Fibroblast of skin of right quadriceps (primary cell): ENCODE results near the gene TMC1.

Experiments used
- DNase-seq: peaks from one replicate; pipeline ENCODE4 v3.0.0-alpha.2; 2013

Gene TMC1

GRCh38 chr9:72685911-72686310 lies 164.5 kb downstream of the TMC1 start:
- no peak for DNase-seq

GRCh38 chr9:72687331-72687730 lies 165.9 kb downstream of the TMC1 start:
- no peak for DNase-seq

GRCh38 chr9:72691671-72692070 lies 170.3 kb downstream of the TMC1 start:
- no peak for DNase-seq

GRCh38 chr9:72695365-72695764 lies 174.0 kb downstream of the TMC1 start:
- no peak for DNase-seq

GRCh38 chr9:72696511-72696910 lies 175.1 kb downstream of the TMC1 start:
- no peak for DNase-seq

- no peak for DNase-seq
Observed at GRCh38 chr9:72701510-72701909, 180.1 kb downstream of the TMC1 start.

- peak; percentile 3 for DNase-seq
Observed at GRCh38 chr9:72703574-72703973, 182.2 kb downstream of the TMC1 start.

- DNase-seq = no peak
Observed at GRCh38 chr9:72704688-72705375, 183.4 kb downstream of the TMC1 start.

- DNase-seq = no peak
Observed at GRCh38 chr9:72718503-72718902, 197.1 kb downstream of the TMC1 start.

- DNase-seq = no peak
Observed at GRCh38 chr9:72721067-72721466, 199.7 kb downstream of the TMC1 start.

GRCh38 chr9:72726947-72727346 lies 205.5 kb downstream of the TMC1 start:
- no peak for DNase-seq

GRCh38 chr9:72728031-72728770 lies 206.8 kb downstream of the TMC1 start:
- no peak for DNase-seq

GRCh38 chr9:72733895-72734294 lies 212.5 kb downstream of the TMC1 start:
- DNase-seq = no peak

- DNase-seq = no peak
Observed at GRCh38 chr9:72734631-72735030, 213.2 kb downstream of the TMC1 start.

GRCh38 chr9:72743836-72744235 lies 222.4 kb downstream of the TMC1 start:
- no peak for DNase-seq

GRCh38 chr9:72749276-72749675 lies 227.9 kb downstream of the TMC1 start:
- no peak for DNase-seq

GRCh38 chr9:72751541-72751940 lies 230.1 kb downstream of the TMC1 start:
- DNase-seq = no peak

GRCh38 chr9:72753266-72753893 lies 232.0 kb downstream of the TMC1 start:
- DNase-seq = peak; percentile 17

GRCh38 chr9:72755836-72756235 lies 234.4 kb downstream of the TMC1 start:
- DNase-seq = no peak

GRCh38 chr9:72758944-72759343 lies 237.5 kb downstream of the TMC1 start:
- no peak for DNase-seq

GRCh38 chr9:72763022-72763421 lies 241.6 kb downstream of the TMC1 start:
- no peak for DNase-seq

GRCh38 chr9:72769546-72769945 lies 248.1 kb downstream of the TMC1 start:
- no peak for DNase-seq

- no peak for DNase-seq
Observed at GRCh38 chr9:72772661-72773060, 251.3 kb downstream of the TMC1 start.

GRCh38 chr9:72773570-72773969 lies 252.2 kb downstream of the TMC1 start:
- DNase-seq = peak; percentile 11
